Right lobe of liver (tissue), 4 donors: ENCODE data around the gene CDH8.

Experiments
- CTCF ChIP-seq, 4 donors: fragments of 200-600 bp in 3 of 4; fragments of 450-650 bp in 1 of 4; IDR thresholded peaks; one replicate each; pipeline versions ENCODE4 v1.5.1 to v1.8.0; 2016 to 2022; ENCODE audit warnings: antibody characterized with exemption in 4 of 4, mild to moderate bottlenecking in 2 of 4
- POLR2A ChIP-seq: fragments of 450-650 bp; IDR thresholded peaks from one replicate; pipeline ENCODE4 v1.6.1; 2017; ENCODE audit warnings: antibody characterized with exemption, mild to moderate bottlenecking
- donor health status: DM: no; HTN: no; CAD: no.
- donor health status: DM: no; HTN: no; CAD: no.
- donor health status: DM: no; HTN: yes; CAD: no.

GRCh38 chr16:62018301-62019060 lies 17.8 kb downstream of the CDH8 start:
- TF ChIP-seq CTCF (IDR thresholded peaks at IDR 0.05): no peak
- no peak for TF ChIP-seq POLR2A
